ENCODE results near the gene SYT5. TPM values are rescaled to one million over a fixed set of nuclear protein-coding genes. Genes with fewer than 3 reads are reported as not detected.
A peak's percentile ranks its signal among the peaks of the same experiment; 100 is the strongest.

The SYT5 gene
- total and polyA plus RNA-seq, 2 donors (not counting 1 experiment from before 2014, with no cell fraction given) = 0.27 to 0.94 TPM

DNA sequence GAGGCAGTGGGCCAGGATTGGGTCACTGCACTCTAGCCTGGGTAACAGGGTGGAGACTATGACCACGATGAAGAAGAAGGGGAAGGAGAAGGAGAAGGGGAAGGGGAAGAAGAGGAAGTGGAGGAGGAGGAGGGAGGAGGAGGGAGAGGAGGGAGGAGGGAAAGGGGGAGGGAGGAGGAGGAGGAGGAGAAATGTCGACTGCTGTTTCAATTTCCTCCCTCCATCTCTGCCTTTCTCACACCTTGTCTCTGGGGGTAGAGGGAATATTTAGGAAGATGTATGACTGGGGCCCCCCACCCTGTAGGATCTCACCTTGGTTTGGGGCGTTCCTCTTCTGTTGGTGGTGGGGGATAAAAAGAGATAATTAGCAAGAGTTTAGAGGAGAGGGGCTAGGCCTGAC lies 34.9 kb downstream of the SYT5 start:
- intact Hi-C loops (cut with micrococcal nuclease) = no loop called here
- H4K20me1 ChIP-seq (ENCODE audit: control insufficient read depth, insufficient read depth, low read length, poor library complexity, severe bottlenecking) = no peaks in the 10 kb centered on the region
- no peaks in the 10 kb centered on the region for H3K9me3 Mint-ChIP-seq (ENCODE audit: insufficient read depth)
- H3K4me2 ChIP-seq (replicated peaks; ENCODE audit: low read depth, low read length, poor library complexity, severe bottlenecking) = no peak overlapping the region
- no peak overlapping the region for H3K4me3 Mint-ChIP-seq
- no peak for ATAC-seq (ENCODE audit: low read depth)
- H3K36me3 ChIP-seq (replicated peaks in 1 of 2; ENCODE audit: control extremely low read depth in 1 of 2, control insufficient read depth in 1 of 2, extremely low read depth in 1 of 2, insufficient read depth in 2 of 2, low read length in 1 of 2) = no peaks in the 10 kb centered on the region
- DNase-seq = no peak
- no peak overlapping the region for H3K27ac ChIP-seq (ENCODE audit: low read length in 2 of 2)
- ChIA-PET CTCF (interaction anchor here (2.6 to 6.3 kb wide), 3 partner anchors 239 to 487 kb away, joined by 10 to 75 read pairs (median 13); partner anchors contain the start of gene TMEM238), POLR2A (no interaction called here)
- no peak overlapping the region for H3K27ac Mint-ChIP-seq
- H2AFZ ChIP-seq (ENCODE audit: insufficient read depth, low read depth, low read length, poor library complexity, severe bottlenecking) = no peak overlapping the region
- H3K4me1 ChIP-seq (ENCODE audit: control insufficient read depth in 2 of 2, insufficient read depth in 2 of 2, low read length in 2 of 2) = peaks cover 19 to 22% of the 10 kb centered on the region in 2 donors
- TF ChIP-seq, protein P1, sequence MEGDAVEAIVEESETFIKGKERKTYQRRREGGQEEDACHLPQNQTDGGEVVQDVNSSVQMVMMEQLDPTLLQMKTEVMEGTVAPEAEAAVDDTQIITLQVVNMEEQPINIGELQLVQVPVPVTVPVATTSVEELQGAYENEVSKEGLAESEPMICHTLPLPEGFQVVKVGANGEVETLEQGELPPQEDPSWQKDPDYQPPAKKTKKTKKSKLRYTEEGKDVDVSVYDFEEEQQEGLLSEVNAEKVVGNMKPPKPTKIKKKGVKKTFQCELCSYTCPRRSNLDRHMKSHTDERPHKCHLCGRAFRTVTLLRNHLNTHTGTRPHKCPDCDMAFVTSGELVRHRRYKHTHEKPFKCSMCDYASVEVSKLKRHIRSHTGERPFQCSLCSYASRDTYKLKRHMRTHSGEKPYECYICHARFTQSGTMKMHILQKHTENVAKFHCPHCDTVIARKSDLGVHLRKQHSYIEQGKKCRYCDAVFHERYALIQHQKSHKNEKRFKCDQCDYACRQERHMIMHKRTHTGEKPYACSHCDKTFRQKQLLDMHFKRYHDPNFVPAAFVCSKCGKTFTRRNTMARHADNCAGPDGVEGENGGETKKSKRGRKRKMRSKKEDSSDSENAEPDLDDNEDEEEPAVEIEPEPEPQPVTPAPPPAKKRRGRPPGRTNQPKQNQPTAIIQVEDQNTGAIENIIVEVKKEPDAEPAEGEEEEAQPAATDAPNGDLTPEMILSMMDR (IDR thresholded peaks at IDR 0.05) = no peak
- no peak for TF ChIP-seq EZH2 (IDR thresholded peaks at IDR 0.05; ENCODE audit: borderline replicate concordance, insufficient read depth, low read depth, low read length, poor library complexity, severe bottlenecking)
- no peak overlapping the region for H3K4me3 ChIP-seq (ENCODE audit: control extremely low read depth in 1 of 5, extremely low read depth in 1 of 5, insufficient read depth in 1 of 5, low read depth in 2 of 5, low read length in 4 of 5)
- peaks cover 47% of the 10 kb centered on the region for H3K27me3 Mint-ChIP-seq
- peaks cover 7% of the 10 kb centered on the region for H3K4me1 Mint-ChIP-seq
- 6% methylated on average over 2 of the region's 3 CpGs for WGBS (ENCODE audit: insufficient coverage)
- H3K9me3 ChIP-seq (ENCODE audit: control extremely low read depth in 1 of 3, control insufficient read depth in 2 of 3, insufficient read depth in 1 of 3, low read length in 2 of 3) = peaks cover 0 to 9% (median 0%) of the 10 kb centered on the region in 3 donors
- H3K9ac ChIP-seq (ENCODE audit: low read length) = no peak overlapping the region
- H3K79me2 ChIP-seq (ENCODE audit: control insufficient read depth, insufficient read depth, low read length) = no peaks in the 10 kb centered on the region
- peaks cover 0 to 84% (median 37%) of the 10 kb centered on the region in 4 experiments for H3K27me3 ChIP-seq (replicated peaks in 1 of 4; ENCODE audit: control extremely low read depth in 1 of 4, control insufficient read depth in 3 of 4, insufficient read depth in 4 of 4, low read length in 3 of 4)

DNA sequence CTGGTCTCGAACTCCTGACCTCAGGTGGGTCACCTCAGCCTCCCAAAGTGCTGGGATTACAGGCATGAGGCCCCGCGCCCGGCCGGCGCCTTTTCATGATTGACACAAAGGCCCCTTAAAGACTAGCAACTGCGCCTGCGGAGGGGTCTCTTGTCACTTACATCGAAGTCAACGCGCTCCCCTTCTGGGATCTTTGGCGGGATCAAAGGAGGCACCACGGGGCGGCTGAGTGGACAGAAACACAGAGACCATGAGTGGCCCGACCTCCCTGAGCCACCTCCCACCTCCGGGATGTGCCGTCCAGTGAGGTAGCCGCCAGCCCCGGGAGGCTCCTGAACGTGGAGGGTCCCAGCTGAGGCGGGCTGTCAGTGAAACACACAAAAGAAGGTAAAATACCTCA lies 38.4 kb downstream of the SYT5 start:
- peaks cover 7% of the 10 kb centered on the region for H3K4me1 Mint-ChIP-seq
- H3K9ac ChIP-seq (ENCODE audit: low read length) = no peak overlapping the region
- H3K9me3 ChIP-seq (ENCODE audit: control extremely low read depth in 1 of 3, control insufficient read depth in 2 of 3, insufficient read depth in 1 of 3, low read length in 2 of 3) = peaks cover 0 to 9% (median 0%) of the 10 kb centered on the region in 3 donors
- H4K20me1 ChIP-seq (ENCODE audit: control insufficient read depth, insufficient read depth, low read length, poor library complexity, severe bottlenecking) = no peaks in the 10 kb centered on the region
- H3K36me3 ChIP-seq (replicated peaks in 1 of 2; ENCODE audit: control extremely low read depth in 1 of 2, control insufficient read depth in 1 of 2, extremely low read depth in 1 of 2, insufficient read depth in 2 of 2, low read length in 1 of 2) = no peaks in the 10 kb centered on the region
- no peak overlapping the region for H3K4me2 ChIP-seq (replicated peaks; ENCODE audit: low read depth, low read length, poor library complexity, severe bottlenecking)
- H3K4me3 ChIP-seq (ENCODE audit: control extremely low read depth in 1 of 5, extremely low read depth in 1 of 5, insufficient read depth in 1 of 5, low read depth in 2 of 5, low read length in 4 of 5) = peak overlapping the region in 1 of 5 experiments; percentile 24
- H3K27ac ChIP-seq (ENCODE audit: low read length in 2 of 2) = no peak overlapping the region
- peaks cover 19 to 20% of the 10 kb centered on the region in 2 donors for H3K4me1 ChIP-seq (ENCODE audit: control insufficient read depth in 2 of 2, insufficient read depth in 2 of 2, low read length in 2 of 2)
- intact Hi-C loops (cut with micrococcal nuclease) = loop anchor here (5.0 kb wide), 1 partner anchor 151 kb away; no protein-coding TSS in a partner anchor
- ATAC-seq (ENCODE audit: low read depth) = no peak
- H3K4me3 Mint-ChIP-seq = no peak overlapping the region
- peaks cover 36% of the 10 kb centered on the region for H3K27me3 Mint-ChIP-seq
- TF ChIP-seq, protein P1 (IDR thresholded peaks at IDR 0.05) = no peak
- TF ChIP-seq EZH2 (IDR thresholded peaks at IDR 0.05; ENCODE audit: borderline replicate concordance, insufficient read depth, low read depth, low read length, poor library complexity, severe bottlenecking) = no peak
- CTCF ChIA-PET = interaction anchor here (0.7 to 6.3 kb wide), 51 partner anchors 9 to 660 kb away, joined by 3 to 133 read pairs (median 5); partner anchors contain the start of genes DNAAF3, HSPBP1, ISOC2 and KMT5C
- no peaks in the 10 kb centered on the region for H3K79me2 ChIP-seq (ENCODE audit: control insufficient read depth, insufficient read depth, low read length)
- no peak for DNase-seq
- no peak overlapping the region for H2AFZ ChIP-seq (ENCODE audit: insufficient read depth, low read depth, low read length, poor library complexity, severe bottlenecking)
- POLR2A ChIA-PET = interaction anchor here (0.7 kb wide), 2 partner anchors 242 to 363 kb away, joined by 5 to 11 read pairs; no protein-coding TSS in a partner anchor
- H3K27me3 ChIP-seq (replicated peaks in 1 of 4; ENCODE audit: control extremely low read depth in 1 of 4, control insufficient read depth in 3 of 4, insufficient read depth in 4 of 4, low read length in 3 of 4) = peaks cover 0 to 80% (median 26%) of the 10 kb centered on the region in 4 experiments
- H3K9me3 Mint-ChIP-seq (ENCODE audit: insufficient read depth) = no peaks in the 10 kb centered on the region
- H3K27ac Mint-ChIP-seq = no peak overlapping the region
- 28% methylated on average over 16 of the region's 21 CpGs for WGBS (ENCODE audit: insufficient coverage)

Measured in B cell (primary cell).